HepG2 (cell line): Measurements from ENCODE around the gene MYEOV.

Experiments
- GATAD1 ChIP-seq: IDR thresholded peaks from 2 replicates; pipeline ENCODE4 v1.6.1; 2016; ENCODE audit warnings: missing genetic modification reagents, missing compliant biosample characterization
- HNRNPUL1 ChIP-seq: fragments of 200-400 bp; formaldehyde crosslinking; IDR thresholded peaks from 2 replicates; pipeline ENCODE4 v1.6.1; 2017; ENCODE audit warnings: low read depth, mild to moderate bottlenecking, low read length, moderate library complexity
- IKZF5 ChIP-seq: IDR thresholded peaks from 2 replicates; pipeline ENCODE4 v1.6.1; 2018; ENCODE audit warnings: missing genetic modification reagents, mild to moderate bottlenecking, missing compliant biosample characterization
- MYC ChIP-seq: sonication (generic); formaldehyde crosslinking; IDR thresholded peaks from 2 replicates; pipeline ENCODE4 v1.9.0; 2021; ENCODE audit warnings: missing genetic modification reagents, borderline replicate concordance
- POLR2AphosphoS5 ChIP-seq: IDR thresholded peaks from 2 replicates; pipeline ENCODE4 v1.6.1; 2012; ENCODE audit warnings: low read depth, low read length
- REST ChIP-seq, 2 experiments: IDR thresholded peaks; 2 replicates each; pipeline ENCODE4 v1.6.1; 2011 to 2012; ENCODE audit warnings: low read length in 2 of 2, borderline replicate concordance in 1 of 2, low read depth in 1 of 2, mild to moderate bottlenecking in 1 of 2, moderate library complexity in 1 of 2
- SALL2 ChIP-seq: sonication (generic); formaldehyde crosslinking; IDR thresholded peaks from 2 replicates; pipeline ENCODE4 v1.8.1; 2023; ENCODE audit warnings: mild to moderate bottlenecking, missing genetic modification reagents, inconsistent platforms
- ZNF510 ChIP-seq: sonication (generic); formaldehyde crosslinking; IDR thresholded peaks from 2 replicates; pipeline ENCODE4 v1.4.0; 2020; ENCODE audit warnings: low read depth, mild to moderate bottlenecking, missing genetic modification reagents
- ZSCAN25 ChIP-seq: sonication (generic); formaldehyde crosslinking; IDR thresholded peaks from 2 replicates; pipeline ENCODE4 v1.8.0; 2022; ENCODE audit warnings: mild to moderate bottlenecking, missing genetic modification reagents
- TF ChIP-seq, protein P1 (sequence below): sonication (generic); formaldehyde crosslinking; IDR thresholded peaks from 2 replicates; pipeline ENCODE4 v1.5.0; 2020; ENCODE audit warnings: mild to moderate bottlenecking, missing genetic modification reagents, moderate library complexity

GRCh38 chr11:69333879-69334278 lies 39.9 kb downstream of the MYEOV start:
- no peak for TF ChIP-seq HNRNPUL1
- no peak for TF ChIP-seq ZSCAN25 (CRISPR knock-in tag)
- TF ChIP-seq ZNF510 (CRISPR knock-in tag) = no peak
- no peak for TF ChIP-seq GATAD1 (CRISPR knock-in tag)
- TF ChIP-seq, protein P1, sequence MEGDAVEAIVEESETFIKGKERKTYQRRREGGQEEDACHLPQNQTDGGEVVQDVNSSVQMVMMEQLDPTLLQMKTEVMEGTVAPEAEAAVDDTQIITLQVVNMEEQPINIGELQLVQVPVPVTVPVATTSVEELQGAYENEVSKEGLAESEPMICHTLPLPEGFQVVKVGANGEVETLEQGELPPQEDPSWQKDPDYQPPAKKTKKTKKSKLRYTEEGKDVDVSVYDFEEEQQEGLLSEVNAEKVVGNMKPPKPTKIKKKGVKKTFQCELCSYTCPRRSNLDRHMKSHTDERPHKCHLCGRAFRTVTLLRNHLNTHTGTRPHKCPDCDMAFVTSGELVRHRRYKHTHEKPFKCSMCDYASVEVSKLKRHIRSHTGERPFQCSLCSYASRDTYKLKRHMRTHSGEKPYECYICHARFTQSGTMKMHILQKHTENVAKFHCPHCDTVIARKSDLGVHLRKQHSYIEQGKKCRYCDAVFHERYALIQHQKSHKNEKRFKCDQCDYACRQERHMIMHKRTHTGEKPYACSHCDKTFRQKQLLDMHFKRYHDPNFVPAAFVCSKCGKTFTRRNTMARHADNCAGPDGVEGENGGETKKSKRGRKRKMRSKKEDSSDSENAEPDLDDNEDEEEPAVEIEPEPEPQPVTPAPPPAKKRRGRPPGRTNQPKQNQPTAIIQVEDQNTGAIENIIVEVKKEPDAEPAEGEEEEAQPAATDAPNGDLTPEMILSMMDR (CRISPR knock-in tag) = no peak
- no peak for TF ChIP-seq SALL2 (CRISPR knock-in tag)
- no peak for TF ChIP-seq REST (IDR thresholded peaks at IDR 0.05; ENCODE audit: borderline replicate concordance in 1 of 2, low read depth in 1 of 2, low read length in 2 of 2)
- TF ChIP-seq IKZF5 (CRISPR knock-in tag) = no peak
- no peak for TF ChIP-seq POLR2AphosphoS5
- no peak for TF ChIP-seq MYC (CRISPR knock-in tag)
